ENCODE measurements around the gene PCLO. TPM values are rescaled to one million over a fixed set of nuclear protein-coding genes. Genes with fewer than 3 reads are reported as not detected.
A peak's percentile ranks its signal among the peaks of the same experiment; 100 is the strongest.
"Not testable (repeated sequence)": the region's sequence is repeated elsewhere in the genome, so short reads cannot be mapped to it uniquely, and the experiment has no call there.

The PCLO gene
- polyA plus RNA-seq, 2 of the 4 experiments (the other 2 are of a cell fraction) = 0.41 to 1.1 TPM

- TF ChIP-seq BHLHE40 (IDR thresholded peaks at IDR 0.05; ENCODE audit: low read depth, low read length) = no peak
- TF ChIP-seq RARB (CRISPR knock-in tag; IDR thresholded peaks at IDR 0.05) = no peak
- TF ChIP-seq MAX (IDR thresholded peaks at IDR 0.05) = no peak
- no peak for TF ChIP-seq HMGXB4 (CRISPR knock-in tag; IDR thresholded peaks at IDR 0.05; ENCODE audit: borderline replicate concordance)
- TF ChIP-seq, protein P1, sequence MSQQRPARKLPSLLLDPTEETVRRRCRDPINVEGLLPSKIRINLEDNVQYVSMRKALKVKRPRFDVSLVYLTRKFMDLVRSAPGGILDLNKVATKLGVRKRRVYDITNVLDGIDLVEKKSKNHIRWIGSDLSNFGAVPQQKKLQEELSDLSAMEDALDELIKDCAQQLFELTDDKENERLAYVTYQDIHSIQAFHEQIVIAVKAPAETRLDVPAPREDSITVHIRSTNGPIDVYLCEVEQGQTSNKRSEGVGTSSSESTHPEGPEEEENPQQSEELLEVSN (IDR thresholded peaks at IDR 0.05; ENCODE audit: borderline replicate concordance, low read depth) = no peak
- no peak for TF ChIP-seq ESRRA (IDR thresholded peaks at IDR 0.05; ENCODE audit: borderline replicate concordance, low read length)
- TF ChIP-seq GATA3 (IDR thresholded peaks at IDR 0.05; ENCODE audit: borderline replicate concordance) = no peak
- no peak for TF ChIP-seq RNF2 (IDR thresholded peaks at IDR 0.05; ENCODE audit: borderline replicate concordance, low read depth)
- TF ChIP-seq JUNB (IDR thresholded peaks at IDR 0.05) = no peak
- no peak for TF ChIP-seq NR3C1 (IDR thresholded peaks at IDR 0.05)
- TF ChIP-seq CHD4 (IDR thresholded peaks at IDR 0.05; ENCODE audit: borderline replicate concordance) = no peak
- FAIRE-seq (no peak), ATAC-seq (no peak), DNase-seq (ENCODE audit: low read depth in 1 of 2, low spot score in 1 of 2) (no peak)
- H3K9me3 ChIP-seq = no peaks in the 10 kb centered on the region
- ChIA-PET CTCF (no interaction called here), POLR2A (no interaction called here)
- peaks cover 14% of the 10 kb centered on the region; the same call in 2 of the 3 replicates for H3K4me1 ChIP-seq
- peak overlapping the region; percentile 13; the same call in 1 of the 3 replicates for H3K4me2 ChIP-seq
- no peak overlapping the region for H3K4me3 ChIP-seq
- WGBS (ENCODE audit: missing lambda C conversion rate) = 10% methylated on average over 2 of the region's 2 CpGs
- H3K27ac ChIP-seq = no peak overlapping the region
These were observed 126.6 kb downstream of the PCLO start for GRCh38 chr7:83036130-83036529.

GRCh38 chr7:83032195-83032594 is 130.5 kb downstream of the PCLO start:
- Histone ChIP-seq H3K4me3 (no peak overlapping the region), H3K4me1 (peaks cover 10% of the 10 kb centered on the region; the same call in 1 of the 3 replicates), H3K27ac (no peak overlapping the region), H3K4me2 (no peak overlapping the region), H3K9me3 (no peaks in the 10 kb centered on the region)
- no peak for ATAC-seq
- TF ChIP-seq HMGXB4 (CRISPR knock-in tag; IDR thresholded peaks at IDR 0.05; ENCODE audit: borderline replicate concordance) (no peak), CEBPB (IDR thresholded peaks at IDR 0.05) (no peak), FOSL2 (IDR thresholded peaks at IDR 0.05) (no peak), FOSL2 (CRISPR knock-in tag; IDR thresholded peaks at IDR 0.05) (no peak), ELK1 (IDR thresholded peaks at IDR 0.05; ENCODE audit: low read depth, low read length) (no peak), SREBF2 (IDR thresholded peaks at IDR 0.05) (no peak), JUNB (IDR thresholded peaks at IDR 0.05) (no peak), MAZ (IDR thresholded peaks at IDR 0.05; ENCODE audit: borderline replicate concordance, low read depth, low read length) (no peak), POLR2AphosphoS2 (conservative IDR thresholded peaks at IDR 0.05; ENCODE audit: low read length) (no peak), MYC (IDR thresholded peaks at IDR 0.05; ENCODE audit: borderline replicate concordance, low read length) (no peak)
- TF ChIP-seq, protein P2, sequence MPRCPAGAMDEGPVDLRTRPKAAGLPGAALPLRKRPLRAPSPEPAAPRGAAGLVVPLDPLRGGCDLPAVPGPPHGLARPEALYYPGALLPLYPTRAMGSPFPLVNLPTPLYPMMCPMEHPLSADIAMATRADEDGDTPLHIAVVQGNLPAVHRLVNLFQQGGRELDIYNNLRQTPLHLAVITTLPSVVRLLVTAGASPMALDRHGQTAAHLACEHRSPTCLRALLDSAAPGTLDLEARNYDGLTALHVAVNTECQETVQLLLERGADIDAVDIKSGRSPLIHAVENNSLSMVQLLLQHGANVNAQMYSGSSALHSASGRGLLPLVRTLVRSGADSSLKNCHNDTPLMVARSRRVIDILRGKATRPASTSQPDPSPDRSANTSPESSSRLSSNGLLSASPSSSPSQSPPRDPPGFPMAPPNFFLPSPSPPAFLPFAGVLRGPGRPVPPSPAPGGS (IDR thresholded peaks at IDR 0.05) = no peak
- ChIA-PET POLR2A (interaction anchor here (0.7 kb wide), 1 partner anchor 686 kb away, joined by 7 read pairs; no protein-coding TSS in a partner anchor), CTCF (no interaction called here)
- FAIRE-seq = no peak
- no peak for DNase-seq (ENCODE audit: low read depth in 1 of 2, low spot score in 1 of 2)

- H3K4me1 ChIP-seq; H3K4me3 ChIP-seq; H3K9me3 ChIP-seq; FAIRE-seq; POLR2A ChIA-PET; ATAC-seq; H3K4me2 ChIP-seq; DNase-seq (ENCODE audit: low read depth in 1 of 2, low spot score in 1 of 2); H3K27ac ChIP-seq: not testable (repeated sequence)
- 80% methylated on average over 28 of the region's 31 CpGs for WGBS (ENCODE audit: missing lambda C conversion rate)
- CTCF ChIA-PET = interaction anchor here (0.8 to 1.5 kb wide), 2 partner anchors 14 to 294 kb away, joined by 3 read pairs; no protein-coding TSS in a partner anchor
These were observed 138.6 kb downstream of the PCLO start for GRCh38 chr7:83023817-83024665.

All from A549 (cell line).